ENCODE data around the gene SMIM14.

DNA sequence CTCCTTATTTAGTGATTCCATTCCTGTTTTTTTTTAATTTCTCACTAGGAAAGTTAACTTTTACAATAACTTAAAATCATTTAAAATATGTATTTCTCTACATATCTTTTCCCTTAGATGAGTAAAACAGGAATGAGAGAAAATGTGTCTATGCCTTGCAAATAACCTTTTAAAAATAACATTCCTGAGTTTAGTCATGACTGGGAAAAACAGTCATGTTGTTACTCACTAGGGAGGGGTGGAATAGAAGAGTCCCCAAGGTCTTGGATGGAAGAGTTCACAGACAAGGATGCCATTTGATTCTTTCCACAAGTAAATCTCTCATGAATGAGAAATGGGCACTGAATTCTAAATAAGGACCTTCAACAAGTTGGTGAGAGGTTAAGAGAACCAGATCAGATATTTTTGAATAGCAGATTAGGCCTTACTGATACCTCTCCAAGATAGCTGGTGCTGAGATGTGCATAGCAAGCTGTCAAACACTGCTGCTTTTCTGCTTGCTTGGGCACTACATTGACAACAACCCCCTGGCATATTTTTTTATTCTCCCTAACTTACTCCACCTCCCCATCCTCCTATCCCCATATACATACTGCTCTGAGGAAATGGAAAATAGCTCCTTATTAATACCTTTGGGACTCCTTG, 136.5 kb downstream of the SMIM14 start:
- no peak for TF ChIP-seq POLR2A (IDR thresholded peaks at IDR 0.05; ENCODE audit: low read length)
- TF ChIP-seq GATA1 (IDR thresholded peaks at IDR 0.05; ENCODE audit: low read depth, low read length) = no peak
